OCI-LY3 (cell line): ENCODE data around the gene LRFN2.

Experiments used
- H2AFZ ChIP-seq: fragments of 200-600, 300-600 bp; shearing (Covaris generic); 2 replicates; pipeline ENCODE4 v1.6.0; 2014; ENCODE audit warnings: antibody characterized with exemption, low read depth, low read length
- H3K27ac ChIP-seq: fragments of 200-600, 300-600 bp; sonication (generic); 2 replicates; pipeline ENCODE4 v1.5.1; 2014; ENCODE audit warnings: mild to moderate bottlenecking, low read length, moderate library complexity, mixed read lengths
- H3K27me3 ChIP-seq: fragments of 200-600, 300-600 bp; sonication (generic); 2 replicates; pipeline ENCODE4 v1.6.1; 2014; ENCODE audit warnings: low read depth, low read length, mixed read lengths
- H3K36me3 ChIP-seq: fragments of 200-600, 300-600 bp; sonication (generic); replicated peaks from 2 replicates; pipeline ENCODE3; 2014; ENCODE audit warnings: low read depth, low read length, mixed read lengths
- H3K4me1 ChIP-seq: fragments of 300-600, 200-600 bp; sonication (generic); 2 replicates; pipeline ENCODE4 v1.6.1; 2014; ENCODE audit warnings: low read length, mixed read lengths
- H3K4me2 ChIP-seq: fragments of 200-600, 300-600 bp; sonication (generic); 2 replicates; pipeline ENCODE4 v1.6.1; 2014; ENCODE audit warnings: low read length, mixed read lengths
- H3K4me3 ChIP-seq: fragments of 300-600, 200-600 bp; sonication (generic); 2 replicates; pipeline ENCODE4 v1.5.1; 2014; ENCODE audit warnings: antibody characterized with exemption, mild to moderate bottlenecking, low read length, moderate library complexity
- H3K79me2 ChIP-seq: fragments of 300-600, 200-600 bp; shearing (Covaris generic); 2 replicates; pipeline ENCODE4 v1.6.1; 2014; ENCODE audit warnings: mild to moderate bottlenecking, low read length, mixed read lengths
- H3K9ac ChIP-seq: fragments of 300-600, 200-600 bp; shearing (Covaris generic); 2 replicates; pipeline ENCODE4 v1.6.0; 2014; ENCODE audit warnings: mild to moderate bottlenecking, low read length, moderate library complexity
- H3K9me3 ChIP-seq: fragments of 200-600, 300-600 bp; shearing (Covaris generic); 2 replicates; pipeline ENCODE4 v1.6.1; 2014; ENCODE audit warnings: low read length, mixed read lengths; ENCODE audit not compliant: insufficient read depth
- H4K20me1 ChIP-seq: fragments of 200-600, 300-600 bp; sonication (generic); 2 replicates; pipeline ENCODE4 v1.6.1; 2016; ENCODE audit warnings: low read length, mixed read lengths; ENCODE audit not compliant: insufficient read depth
- EZH2phosphoT487 ChIP-seq: fragments of 200-600 bp; shearing (Covaris generic); IDR thresholded peaks from 2 replicates; pipeline ENCODE4 v1.6.1; 2018; ENCODE audit warnings: antibody characterized with exemption, mixed run types, low read depth
- TF ChIP-seq, protein P1 (sequence below): fragments of 200-600, 300-600 bp; sonication (generic); IDR thresholded peaks from 2 replicates; pipeline ENCODE4 v1.5.1; 2014; ENCODE audit warnings: antibody characterized with exemption, low read length, low read depth

The LRFN2 gene

DNA sequence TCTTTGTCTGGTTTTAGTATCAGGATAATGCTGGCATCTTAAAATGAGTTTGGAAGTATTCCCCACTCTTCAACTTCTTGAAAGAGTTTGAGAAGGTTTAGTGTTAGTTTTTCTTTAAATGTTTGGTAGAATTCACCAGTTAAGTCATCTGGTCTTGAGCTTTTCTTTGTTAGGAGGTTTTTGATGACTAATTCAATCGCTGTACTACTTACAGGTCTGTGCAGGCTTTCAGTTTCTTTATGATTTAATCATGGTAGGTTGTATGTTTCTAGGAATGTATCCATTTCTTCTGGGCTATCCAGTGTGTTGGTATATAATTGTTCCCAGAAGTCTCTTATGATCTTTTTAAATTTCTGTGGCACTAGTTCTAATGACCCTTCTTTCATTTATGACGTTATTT lies 215.5 kb downstream of the LRFN2 start:
- Histone ChIP-seq H3K36me3 (no peaks in the 10 kb centered on the region), H3K9me3 (no peaks in the 10 kb centered on the region), H3K27me3 (peaks cover 8% of the 10 kb centered on the region; the same call in 1 of the 2 replicates), H3K4me1 (no peaks in the 10 kb centered on the region), H3K79me2 (no peaks in the 10 kb centered on the region), H3K4me2 (no peak overlapping the region), H3K4me3 (no peak overlapping the region), H3K9ac (no peak overlapping the region), H2AFZ (no peak overlapping the region), H3K27ac (no peak overlapping the region), H4K20me1 (no peaks in the 10 kb centered on the region)
- TF ChIP-seq, protein P1, sequence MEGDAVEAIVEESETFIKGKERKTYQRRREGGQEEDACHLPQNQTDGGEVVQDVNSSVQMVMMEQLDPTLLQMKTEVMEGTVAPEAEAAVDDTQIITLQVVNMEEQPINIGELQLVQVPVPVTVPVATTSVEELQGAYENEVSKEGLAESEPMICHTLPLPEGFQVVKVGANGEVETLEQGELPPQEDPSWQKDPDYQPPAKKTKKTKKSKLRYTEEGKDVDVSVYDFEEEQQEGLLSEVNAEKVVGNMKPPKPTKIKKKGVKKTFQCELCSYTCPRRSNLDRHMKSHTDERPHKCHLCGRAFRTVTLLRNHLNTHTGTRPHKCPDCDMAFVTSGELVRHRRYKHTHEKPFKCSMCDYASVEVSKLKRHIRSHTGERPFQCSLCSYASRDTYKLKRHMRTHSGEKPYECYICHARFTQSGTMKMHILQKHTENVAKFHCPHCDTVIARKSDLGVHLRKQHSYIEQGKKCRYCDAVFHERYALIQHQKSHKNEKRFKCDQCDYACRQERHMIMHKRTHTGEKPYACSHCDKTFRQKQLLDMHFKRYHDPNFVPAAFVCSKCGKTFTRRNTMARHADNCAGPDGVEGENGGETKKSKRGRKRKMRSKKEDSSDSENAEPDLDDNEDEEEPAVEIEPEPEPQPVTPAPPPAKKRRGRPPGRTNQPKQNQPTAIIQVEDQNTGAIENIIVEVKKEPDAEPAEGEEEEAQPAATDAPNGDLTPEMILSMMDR = no peak
- TF ChIP-seq EZH2phosphoT487 = no peak

DNA sequence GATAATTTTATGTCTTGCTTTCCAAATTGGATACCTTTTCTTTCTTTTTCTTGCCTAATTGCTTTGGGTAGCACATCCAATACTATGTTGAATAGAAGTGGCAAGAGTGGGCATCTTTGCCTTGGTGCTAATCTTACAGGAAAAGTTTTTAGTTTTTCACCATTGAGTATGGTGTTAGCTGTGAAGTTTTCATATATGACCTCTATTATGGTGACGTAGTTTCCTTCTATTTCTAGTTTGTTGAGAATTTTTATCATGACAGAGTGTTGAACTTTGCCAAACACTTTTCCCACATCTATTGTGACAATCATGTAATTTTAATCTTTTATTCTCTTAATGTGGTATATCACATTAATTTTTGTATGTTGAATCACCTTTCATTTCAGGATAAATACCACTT lies 216.1 kb downstream of the LRFN2 start:
- H3K27ac ChIP-seq = no peak overlapping the region
- H3K9me3 ChIP-seq = no peaks in the 10 kb centered on the region
- no peaks in the 10 kb centered on the region for H4K20me1 ChIP-seq
- no peaks in the 10 kb centered on the region for H3K4me1 ChIP-seq
- H3K9ac ChIP-seq = no peak overlapping the region
- no peaks in the 10 kb centered on the region for H3K36me3 ChIP-seq
- H2AFZ ChIP-seq = no peak overlapping the region
- no peak overlapping the region for H3K4me2 ChIP-seq
- no peaks in the 10 kb centered on the region for H3K79me2 ChIP-seq
- TF ChIP-seq EZH2phosphoT487 = no peak
- TF ChIP-seq, protein P1 = no peak
- peaks cover 8% of the 10 kb centered on the region; the same call in 1 of the 2 replicates for H3K27me3 ChIP-seq
- no peak overlapping the region for H3K4me3 ChIP-seq

DNA sequence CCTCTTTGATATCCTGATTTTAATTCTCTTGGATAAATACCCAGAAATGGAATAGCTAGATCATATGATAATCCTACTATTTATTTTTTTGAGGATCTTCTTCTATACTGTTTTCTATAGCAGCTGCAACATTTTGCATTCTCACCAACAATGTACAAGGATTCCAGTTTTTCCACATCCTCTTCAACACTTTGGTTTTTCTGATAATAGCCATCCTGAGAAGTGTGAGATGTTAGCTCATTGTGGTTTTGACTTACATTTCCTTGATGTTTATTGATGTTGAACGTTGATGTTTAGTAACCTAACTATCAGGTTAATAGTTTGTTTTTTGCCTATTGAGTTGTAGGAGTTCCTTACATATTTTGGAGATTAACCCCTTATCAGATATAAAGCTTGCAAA lies 217.3 kb downstream of the LRFN2 start:
- Histone ChIP-seq H3K79me2 (no peaks in the 10 kb centered on the region), H3K9me3 (no peaks in the 10 kb centered on the region; the same call in 1 of the 2 replicates), H3K4me2 (no peak overlapping the region), H2AFZ (no peak overlapping the region), H4K20me1 (no peaks in the 10 kb centered on the region), H3K4me1 (no peaks in the 10 kb centered on the region), H3K27ac (no peak overlapping the region), H3K9ac (no peak overlapping the region), H3K27me3 (peaks cover 13% of the 10 kb centered on the region; the same call in 1 of the 2 replicates), H3K36me3 (no peaks in the 10 kb centered on the region), H3K4me3 (no peak overlapping the region)
- no peak for TF ChIP-seq EZH2phosphoT487
- TF ChIP-seq, protein P1 = no peak

DNA sequence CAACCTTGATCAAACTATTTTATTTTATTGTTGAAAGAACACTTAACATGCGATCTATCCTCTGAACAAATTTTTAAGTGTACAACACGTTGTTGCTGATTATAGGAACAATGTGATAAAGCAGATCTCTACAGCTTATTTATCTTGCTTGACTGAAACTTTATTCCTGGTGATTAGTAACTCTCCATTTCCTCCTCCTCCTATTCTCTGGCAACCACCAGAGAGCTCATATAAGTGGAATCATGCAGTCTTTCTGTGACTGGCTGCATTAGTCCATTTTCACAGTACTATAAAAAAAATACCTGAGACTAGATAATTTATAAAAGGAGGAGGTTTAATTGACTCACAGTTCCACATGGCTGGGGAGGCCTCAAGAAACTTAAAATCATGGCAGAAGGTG lies 218.1 kb downstream of the LRFN2 start:
- H3K4me3 ChIP-seq = no peak overlapping the region

More for the DNA sequence above, 218.1 kb downstream of the LRFN2 start:
- no peaks in the 10 kb centered on the region for H3K4me1 ChIP-seq
- no peaks in the 10 kb centered on the region for H3K79me2 ChIP-seq
- H3K36me3 ChIP-seq = no peaks in the 10 kb centered on the region
- no peak for TF ChIP-seq EZH2phosphoT487
- TF ChIP-seq, protein P1 = no peak
- H4K20me1 ChIP-seq = no peaks in the 10 kb centered on the region
- no peak overlapping the region for H3K27ac ChIP-seq
- H3K27me3 ChIP-seq = peaks cover 17% of the 10 kb centered on the region; the same call in 1 of the 2 replicates
- H3K9ac ChIP-seq = no peak overlapping the region
- no peak overlapping the region for H2AFZ ChIP-seq
- H3K9me3 ChIP-seq = no peaks in the 10 kb centered on the region; the same call in 1 of the 2 replicates
- H3K4me2 ChIP-seq = no peak overlapping the region
